KMS-11 (cell line): Measurements from ENCODE around the gene ASCC3.

Experiments
- H2AFZ ChIP-seq: fragments of 200-600 bp; sonication (generic); 2 replicates; pipeline ENCODE4 v1.6.1; 2016; ENCODE audit warnings: antibody characterized with exemption, mixed run types, low read depth
- H3K27ac ChIP-seq: fragments of 200-600 bp; sonication (generic); 2 replicates; pipeline ENCODE4 v1.6.1; 2016; ENCODE audit warnings: mild to moderate bottlenecking, mixed run types
- H3K27me3 ChIP-seq: fragments of 200-600 bp; sonication (generic); 2 replicates; pipeline ENCODE4 v1.6.1; 2017; ENCODE audit warnings: mild to moderate bottlenecking, low read depth, mixed run types, moderate library complexity; ENCODE audit not compliant: insufficient read depth
- H3K36me3 ChIP-seq: fragments of 200-600 bp; sonication (generic); 2 replicates; pipeline ENCODE4 v1.6.1; 2017; ENCODE audit warnings: mild to moderate bottlenecking, mixed run types; ENCODE audit not compliant: insufficient read depth
- H3K4me1 ChIP-seq: fragments of 200-600 bp; sonication (generic); 2 replicates; pipeline ENCODE4 v1.6.1; 2016; ENCODE audit warnings: mild to moderate bottlenecking, low read depth, mixed run types; ENCODE audit not compliant: poor library complexity, severe bottlenecking
- H3K4me2 ChIP-seq: fragments of 200-600 bp; sonication (generic); 2 replicates; pipeline ENCODE4 v1.7.0; 2016; ENCODE audit warnings: mild to moderate bottlenecking, mixed run types
- H3K4me3 ChIP-seq: fragments of 200-600 bp; sonication (generic); IDR thresholded peaks from 2 replicates; pipeline ENCODE4 v1.6.1; 2017; ENCODE audit warnings: low read depth, low read length, mixed read lengths; ENCODE audit not compliant: insufficient read depth
- H3K79me2 ChIP-seq: fragments of 200-600 bp; sonication (generic); 2 replicates; pipeline ENCODE4 v1.6.1; 2016; ENCODE audit warnings: low read depth, mixed run types; ENCODE audit not compliant: insufficient read depth
- H3K9ac ChIP-seq: fragments of 200-600 bp; sonication (generic); 2 replicates; pipeline ENCODE4 v1.6.1; 2016; ENCODE audit warnings: mild to moderate bottlenecking, mixed run types
- H4K20me1 ChIP-seq: fragments of 200-600 bp; sonication (generic); 2 replicates; pipeline ENCODE4 v1.6.1; 2016; ENCODE audit warnings: mild to moderate bottlenecking, mixed run types; ENCODE audit not compliant: insufficient read depth
- CTCF ChIP-seq: fragments of 200-600 bp; sonication (generic); conservative IDR thresholded peaks from 2 replicates; pipeline ENCODE4 v1.6.1; 2017; ENCODE audit warnings: low read depth, mild to moderate bottlenecking, antibody characterized with exemption, low read length, moderate library complexity, mixed read lengths

ASCC3 gene

GRCh38 chr6:100685747-100686146 lies 195.4 kb downstream of the ASCC3 start:
- Histone ChIP-seq H3K27me3 (no peaks in the 10 kb centered on the region), H4K20me1 (no peaks in the 10 kb centered on the region), H3K4me2 (no peak overlapping the region), H3K4me3 (no peak overlapping the region), H3K4me1 (no peaks in the 10 kb centered on the region), H3K9ac (no peak overlapping the region), H3K36me3 (no peaks in the 10 kb centered on the region), H3K27ac (no peak overlapping the region), H3K79me2 (no peaks in the 10 kb centered on the region), H2AFZ (no peak overlapping the region)
- TF ChIP-seq CTCF: no peak

- no peak overlapping the region for H3K4me2 ChIP-seq
- no peaks in the 10 kb centered on the region for H3K27me3 ChIP-seq
- TF ChIP-seq CTCF: no peak
- H3K4me1 ChIP-seq: no peaks in the 10 kb centered on the region
- H2AFZ ChIP-seq: no peak overlapping the region
- H3K27ac ChIP-seq: no peak overlapping the region
- no peaks in the 10 kb centered on the region for H3K79me2 ChIP-seq
- H3K4me3 ChIP-seq: no peak overlapping the region
- no peaks in the 10 kb centered on the region for H3K36me3 ChIP-seq
- no peak overlapping the region for H3K9ac ChIP-seq
- no peaks in the 10 kb centered on the region for H4K20me1 ChIP-seq
Observed at GRCh38 chr6:100680163-100680562, 201.0 kb downstream of the ASCC3 start.

- no peaks in the 10 kb centered on the region for H3K4me1 ChIP-seq
- no peak overlapping the region for H3K27ac ChIP-seq
- H3K4me2 ChIP-seq: no peak overlapping the region
- no peaks in the 10 kb centered on the region for H3K27me3 ChIP-seq
- no peak overlapping the region for H3K9ac ChIP-seq
- H3K36me3 ChIP-seq: no peaks in the 10 kb centered on the region
- no peak for TF ChIP-seq CTCF
- no peak overlapping the region for H2AFZ ChIP-seq
- H3K79me2 ChIP-seq: no peaks in the 10 kb centered on the region
- no peaks in the 10 kb centered on the region for H4K20me1 ChIP-seq
- no peak overlapping the region for H3K4me3 ChIP-seq
Observed at GRCh38 chr6:100678027-100678426, 203.1 kb downstream of the ASCC3 start.

- TF ChIP-seq CTCF: no peak
- Histone ChIP-seq H3K79me2 (no peaks in the 10 kb centered on the region), H2AFZ (no peak overlapping the region), H3K27me3 (no peaks in the 10 kb centered on the region), H3K4me1 (no peaks in the 10 kb centered on the region), H3K4me2 (no peak overlapping the region), H4K20me1 (no peaks in the 10 kb centered on the region), H3K4me3 (no peak overlapping the region), H3K27ac (no peak overlapping the region), H3K9ac (no peak overlapping the region), H3K36me3 (no peaks in the 10 kb centered on the region)
Observed at GRCh38 chr6:100677240-100677639, 203.9 kb downstream of the ASCC3 start.

- H3K4me1 ChIP-seq: no peaks in the 10 kb centered on the region
- H3K36me3 ChIP-seq: no peaks in the 10 kb centered on the region
- H3K9ac ChIP-seq: no peak overlapping the region
- H2AFZ ChIP-seq: no peak overlapping the region
- H3K27ac ChIP-seq: no peak overlapping the region
- no peak overlapping the region for H3K4me2 ChIP-seq
- H3K4me3 ChIP-seq: no peak overlapping the region
- TF ChIP-seq CTCF: no peak
- H3K27me3 ChIP-seq: no peaks in the 10 kb centered on the region
- H3K79me2 ChIP-seq: no peaks in the 10 kb centered on the region
- H4K20me1 ChIP-seq: no peaks in the 10 kb centered on the region
Observed at GRCh38 chr6:100673641-100674040, 207.5 kb downstream of the ASCC3 start.
